ENCODE measurements around the gene CHST15.

DNA sequence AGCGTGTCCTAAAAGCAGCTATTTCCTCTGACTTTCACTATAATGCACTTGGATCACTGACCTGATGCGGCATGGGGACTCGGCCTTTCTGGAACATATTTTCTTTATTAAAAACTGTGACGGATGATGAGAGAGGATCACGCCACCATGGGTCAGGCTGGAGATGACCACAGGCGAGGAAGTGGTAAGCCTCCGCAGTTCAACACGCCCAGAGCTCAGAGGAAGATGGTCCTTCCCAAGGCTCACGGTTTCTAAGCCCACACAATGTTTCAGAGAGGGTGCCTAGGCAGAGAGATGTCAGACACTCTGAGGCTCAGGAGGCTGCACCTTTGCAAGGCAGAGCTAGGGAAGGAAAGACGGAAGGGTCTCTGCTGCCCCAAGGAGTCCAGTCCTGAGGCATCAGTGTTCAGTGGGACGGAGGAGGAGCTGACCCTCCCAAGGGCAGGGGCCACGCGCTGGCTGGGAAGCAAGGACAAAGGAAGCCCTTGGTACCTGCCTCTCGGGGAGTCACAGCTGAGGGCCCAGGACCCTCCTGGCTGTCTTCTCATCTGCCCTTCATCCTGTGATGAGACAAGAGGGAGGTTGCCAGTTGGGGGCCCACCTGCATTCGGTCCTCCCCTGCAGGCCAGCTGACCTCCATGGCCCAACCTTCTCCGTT lies 9.5 kb downstream of the CHST15 start:
- TF ChIP-seq, protein P1, sequence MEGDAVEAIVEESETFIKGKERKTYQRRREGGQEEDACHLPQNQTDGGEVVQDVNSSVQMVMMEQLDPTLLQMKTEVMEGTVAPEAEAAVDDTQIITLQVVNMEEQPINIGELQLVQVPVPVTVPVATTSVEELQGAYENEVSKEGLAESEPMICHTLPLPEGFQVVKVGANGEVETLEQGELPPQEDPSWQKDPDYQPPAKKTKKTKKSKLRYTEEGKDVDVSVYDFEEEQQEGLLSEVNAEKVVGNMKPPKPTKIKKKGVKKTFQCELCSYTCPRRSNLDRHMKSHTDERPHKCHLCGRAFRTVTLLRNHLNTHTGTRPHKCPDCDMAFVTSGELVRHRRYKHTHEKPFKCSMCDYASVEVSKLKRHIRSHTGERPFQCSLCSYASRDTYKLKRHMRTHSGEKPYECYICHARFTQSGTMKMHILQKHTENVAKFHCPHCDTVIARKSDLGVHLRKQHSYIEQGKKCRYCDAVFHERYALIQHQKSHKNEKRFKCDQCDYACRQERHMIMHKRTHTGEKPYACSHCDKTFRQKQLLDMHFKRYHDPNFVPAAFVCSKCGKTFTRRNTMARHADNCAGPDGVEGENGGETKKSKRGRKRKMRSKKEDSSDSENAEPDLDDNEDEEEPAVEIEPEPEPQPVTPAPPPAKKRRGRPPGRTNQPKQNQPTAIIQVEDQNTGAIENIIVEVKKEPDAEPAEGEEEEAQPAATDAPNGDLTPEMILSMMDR (IDR thresholded peaks at IDR 0.05; ENCODE audit: borderline replicate concordance, extremely low read depth, low read length, poor library complexity, severe bottlenecking) = no peak
- no peak for TF ChIP-seq EZH2 (IDR thresholded peaks at IDR 0.05; ENCODE audit: borderline replicate concordance, low read depth, low read length, severe bottlenecking)
